ENCODE data around the gene TP53I11. TPM values are rescaled to one million over a fixed set of nuclear protein-coding genes. Genes with fewer than 3 reads are reported as not detected.

The TP53I11 gene
- polyA plus RNA-seq, 3 donors: 11.0 to 13.2 (median 11.3) TPM

GRCh38 chr11:44992774-44993173 is 42.1 kb upstream of the TP53I11 start:
- H3K27ac Mint-ChIP-seq: no peak overlapping the region
- no peak overlapping the region for H3K27ac ChIP-seq (ENCODE audit: low read depth in 1 of 2, low read length in 2 of 2)
- no peaks in the 10 kb centered on the region for H3K36me3 Mint-ChIP-seq
- no peaks in the 10 kb centered on the region for H3K79me2 ChIP-seq (ENCODE audit: insufficient read depth, low read length)
- H4K20me1 ChIP-seq (ENCODE audit: insufficient read depth, low read length): no peaks in the 10 kb centered on the region
- H3K4me3 Mint-ChIP-seq: no peak overlapping the region
- no peaks in the 10 kb centered on the region for H3K4me1 ChIP-seq (ENCODE audit: control insufficient read depth in 1 of 2, insufficient read depth in 2 of 2, low read length in 2 of 2)
- no peaks in the 10 kb centered on the region for H3K4me1 Mint-ChIP-seq
- H3K4me2 ChIP-seq (replicated peaks; ENCODE audit: extremely low read depth, low read length, poor library complexity, severe bottlenecking): no peak overlapping the region
- no peaks in the 10 kb centered on the region for H3K36me3 ChIP-seq (replicated peaks in 1 of 2; ENCODE audit: control insufficient read depth in 1 of 2, insufficient read depth in 2 of 2, low read length in 2 of 2)
- H3K27me3 Mint-ChIP-seq (ENCODE audit: low read depth in 3 of 3): peaks cover 0 to 3% (median 2%) of the 10 kb centered on the region in 3 donors
- no peaks in the 10 kb centered on the region for H3K27me3 ChIP-seq (ENCODE audit: control insufficient read depth in 2 of 2, insufficient read depth in 2 of 2, low read length in 2 of 2)
- no peak for TF ChIP-seq CTCF (IDR thresholded peaks at IDR 0.05)
- intact Hi-C loops (cut with micrococcal nuclease): no loop called here
- H3K9ac ChIP-seq (ENCODE audit: insufficient read depth, low read length, poor library complexity, severe bottlenecking): no peak overlapping the region
- H3K9me3 Mint-ChIP-seq: no peaks in the 10 kb centered on the region
- DNase-seq: no peak
- no peak overlapping the region for H2AFZ ChIP-seq (ENCODE audit: insufficient read depth, low read depth, low read length, poor library complexity, severe bottlenecking)
- no peak overlapping the region for H3K4me3 ChIP-seq (replicated peaks in 1 of 3; ENCODE audit: low read depth in 2 of 3, low read length in 3 of 3)
- no peaks in the 10 kb centered on the region for H3K9me3 ChIP-seq (replicated peaks in 1 of 2; ENCODE audit: control insufficient read depth in 1 of 2, insufficient read depth in 1 of 2, low read length in 2 of 2)
- no CpG with 5 or more reads among the region's 4 CpGs for WGBS (ENCODE audit: insufficient coverage)

GRCh38 chr11:44992181-44992582 is 41.5 kb upstream of the TP53I11 start:
- H3K9me3 Mint-ChIP-seq: no peaks in the 10 kb centered on the region
- TF ChIP-seq CTCF (IDR thresholded peaks at IDR 0.05): no peak
- no peak overlapping the region for H3K4me3 Mint-ChIP-seq
- H3K36me3 Mint-ChIP-seq: no peaks in the 10 kb centered on the region
- Histone ChIP-seq H3K27ac (ENCODE audit: low read depth in 1 of 2, low read length in 2 of 2) (no peak overlapping the region), H3K4me3 (replicated peaks in 1 of 3; ENCODE audit: low read depth in 2 of 3, low read length in 3 of 3) (no peak overlapping the region), H3K4me2 (replicated peaks; ENCODE audit: extremely low read depth, low read length, poor library complexity, severe bottlenecking) (no peak overlapping the region), H3K79me2 (ENCODE audit: insufficient read depth, low read length) (no peaks in the 10 kb centered on the region), H3K36me3 (replicated peaks in 1 of 2; ENCODE audit: control insufficient read depth in 1 of 2, insufficient read depth in 2 of 2, low read length in 2 of 2) (no peaks in the 10 kb centered on the region), H3K9me3 (replicated peaks in 1 of 2; ENCODE audit: control insufficient read depth in 1 of 2, insufficient read depth in 1 of 2, low read length in 2 of 2) (no peaks in the 10 kb centered on the region), H4K20me1 (ENCODE audit: insufficient read depth, low read length) (no peaks in the 10 kb centered on the region), H2AFZ (ENCODE audit: insufficient read depth, low read depth, low read length, poor library complexity, severe bottlenecking) (no peak overlapping the region), H3K4me1 (ENCODE audit: control insufficient read depth in 1 of 2, insufficient read depth in 2 of 2, low read length in 2 of 2) (no peaks in the 10 kb centered on the region), H3K9ac (ENCODE audit: insufficient read depth, low read length, poor library complexity, severe bottlenecking) (no peak overlapping the region), H3K27me3 (ENCODE audit: control insufficient read depth in 2 of 2, insufficient read depth in 2 of 2, low read length in 2 of 2) (no peaks in the 10 kb centered on the region)
- H3K27ac Mint-ChIP-seq: no peak overlapping the region
- intact Hi-C loops (cut with micrococcal nuclease): no loop called here
- WGBS (ENCODE audit: insufficient coverage): 91% methylated on average over 3 of the region's 3 CpGs
- H3K4me1 Mint-ChIP-seq: no peaks in the 10 kb centered on the region
- peaks cover 0 to 3% (median 2%) of the 10 kb centered on the region in 3 donors for H3K27me3 Mint-ChIP-seq (ENCODE audit: low read depth in 3 of 3)
- no peak for DNase-seq
